ENCODE data around the gene OR11H6.
"Not testable (repeated sequence)": the region's sequence is repeated elsewhere in the genome, so short reads cannot be mapped to it uniquely, and the experiment has no call there.

OR11H6 gene, protein sequence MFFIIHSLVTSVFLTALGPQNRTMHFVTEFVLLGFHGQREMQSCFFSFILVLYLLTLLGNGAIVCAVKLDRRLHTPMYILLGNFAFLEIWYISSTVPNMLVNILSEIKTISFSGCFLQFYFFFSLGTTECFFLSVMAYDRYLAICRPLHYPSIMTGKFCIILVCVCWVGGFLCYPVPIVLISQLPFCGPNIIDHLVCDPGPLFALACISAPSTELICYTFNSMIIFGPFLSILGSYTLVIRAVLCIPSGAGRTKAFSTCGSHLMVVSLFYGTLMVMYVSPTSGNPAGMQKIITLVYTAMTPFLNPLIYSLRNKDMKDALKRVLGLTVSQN

DNA sequence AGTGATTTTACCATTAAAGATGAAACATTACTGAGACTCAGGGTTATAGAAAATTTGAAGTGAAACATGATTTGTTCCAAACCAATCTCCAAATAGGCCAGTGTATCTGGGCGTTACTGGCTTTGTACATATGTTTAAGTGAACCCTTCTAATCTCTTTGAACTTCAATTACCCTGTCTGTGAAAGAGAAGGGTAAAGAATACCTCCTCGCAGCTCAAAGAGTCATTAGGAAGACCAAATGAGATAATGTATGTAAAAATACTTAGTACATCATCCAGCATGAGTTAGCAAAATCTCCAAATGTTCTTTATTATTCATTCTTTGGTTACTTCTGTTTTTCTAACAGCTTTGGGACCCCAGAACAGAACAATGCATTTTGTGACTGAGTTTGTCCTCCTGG is at the start of gene OR11H6:
TSS of gene OR11H6 (plus strand) at position 301 of the 400 bp plus-strand sequence. CDS start at position 301, 0 bp downstream.
- Mint-ChIP-seq H3K36me3 (ENCODE audit: low read depth) (no peaks in the 10 kb centered on the region), H3K27me3 (ENCODE audit: low read depth) (no peaks in the 10 kb centered on the region), H3K4me3 (no peak within 1 kb of the TSS), H3K4me1 (ENCODE audit: low read depth) (no peaks in the 10 kb centered on the region), H3K27ac (no peak within 1 kb of the TSS), H3K9me3 (no peaks in the 10 kb centered on the region)
- DNase-seq (ENCODE audit: low spot score): no peak

DNA sequence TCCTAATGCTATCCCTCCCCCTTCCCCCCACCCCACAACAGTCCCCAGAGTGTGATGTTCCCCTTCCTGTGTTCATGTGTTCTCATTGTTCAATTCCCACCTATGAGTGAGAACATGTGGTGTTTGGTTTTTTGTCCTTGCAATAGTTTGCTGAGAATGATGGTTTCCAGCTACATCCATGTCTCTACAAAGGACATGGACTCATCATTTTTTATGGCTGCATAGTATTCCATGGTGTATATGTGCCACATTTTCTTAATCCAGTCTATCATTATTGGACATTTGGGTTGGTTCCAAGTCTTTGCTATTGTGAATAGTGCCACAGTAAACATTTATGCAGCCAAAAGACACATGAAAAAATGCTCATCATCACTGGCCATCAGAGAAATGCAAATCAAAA is 49.3 kb upstream of the OR11H6 start:
- not testable (repeated sequence) for H3K27me3 Mint-ChIP-seq (ENCODE audit: low read depth); H3K4me3 Mint-ChIP-seq; H3K36me3 Mint-ChIP-seq (ENCODE audit: low read depth); H3K9me3 Mint-ChIP-seq; DNase-seq (ENCODE audit: low spot score); H3K27ac Mint-ChIP-seq; H3K4me1 Mint-ChIP-seq (ENCODE audit: low read depth)

DNA sequence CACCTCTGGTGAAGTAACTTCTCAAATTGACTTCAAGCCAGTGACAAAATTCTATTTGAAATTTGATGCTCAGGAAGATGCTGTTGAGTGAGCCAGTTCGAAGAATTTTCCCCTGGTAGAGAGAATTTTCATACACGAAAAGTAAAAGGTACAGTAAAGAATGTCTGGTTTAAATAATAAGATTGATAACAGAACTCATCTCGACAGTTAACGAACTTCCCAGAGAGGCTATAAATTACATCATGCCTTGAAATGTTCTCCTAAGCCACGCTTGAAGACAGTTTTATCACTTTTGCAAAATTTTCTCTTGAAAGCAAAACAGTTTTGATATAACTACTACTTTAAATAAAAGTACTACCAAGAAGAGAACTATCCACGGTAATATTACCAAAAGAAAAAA is 47.2 kb upstream of the OR11H6 start:
- no peak for DNase-seq (ENCODE audit: low spot score)
- no peaks in the 10 kb centered on the region for H3K36me3 Mint-ChIP-seq (ENCODE audit: low read depth)
- no peak overlapping the region for H3K27ac Mint-ChIP-seq
- H3K27me3 Mint-ChIP-seq (ENCODE audit: low read depth): no peaks in the 10 kb centered on the region
- H3K4me1 Mint-ChIP-seq (ENCODE audit: low read depth): no peaks in the 10 kb centered on the region
- no peak overlapping the region for H3K4me3 Mint-ChIP-seq
- H3K9me3 Mint-ChIP-seq: no peaks in the 10 kb centered on the region

DNA sequence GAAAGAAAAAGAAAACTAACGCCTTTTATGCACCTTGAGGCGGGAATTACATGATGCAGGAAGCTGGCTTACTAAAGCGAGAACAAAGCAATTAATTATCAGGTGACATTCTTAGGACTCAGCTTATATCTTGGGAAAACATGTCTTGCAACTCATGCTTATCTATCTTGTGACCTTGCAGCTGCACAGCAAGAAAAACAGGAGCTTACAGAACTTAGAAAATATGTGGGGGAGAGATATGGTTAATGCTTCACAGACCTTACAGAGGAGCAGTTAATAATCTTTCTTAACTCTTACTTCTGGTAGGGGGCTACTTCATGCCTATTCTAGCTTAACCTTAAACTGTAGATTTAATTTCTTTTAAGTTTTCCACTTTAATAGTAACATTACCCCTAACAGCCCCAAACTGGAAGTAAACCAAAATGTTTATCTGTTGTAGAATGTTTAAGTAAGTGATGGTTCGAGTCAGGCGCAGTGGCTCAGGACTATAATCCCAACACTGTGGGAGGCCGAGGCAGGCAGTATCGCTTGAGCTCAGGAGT is 46.0 kb upstream of the OR11H6 start:
- no peaks in the 10 kb centered on the region for H3K9me3 Mint-ChIP-seq
- no peak for DNase-seq (ENCODE audit: low spot score)
- H3K27me3 Mint-ChIP-seq (ENCODE audit: low read depth): no peaks in the 10 kb centered on the region
- H3K36me3 Mint-ChIP-seq (ENCODE audit: low read depth): no peaks in the 10 kb centered on the region
- H3K4me1 Mint-ChIP-seq (ENCODE audit: low read depth): no peaks in the 10 kb centered on the region
- H3K4me3 Mint-ChIP-seq: no peak overlapping the region
- H3K27ac Mint-ChIP-seq: no peak overlapping the region

DNA sequence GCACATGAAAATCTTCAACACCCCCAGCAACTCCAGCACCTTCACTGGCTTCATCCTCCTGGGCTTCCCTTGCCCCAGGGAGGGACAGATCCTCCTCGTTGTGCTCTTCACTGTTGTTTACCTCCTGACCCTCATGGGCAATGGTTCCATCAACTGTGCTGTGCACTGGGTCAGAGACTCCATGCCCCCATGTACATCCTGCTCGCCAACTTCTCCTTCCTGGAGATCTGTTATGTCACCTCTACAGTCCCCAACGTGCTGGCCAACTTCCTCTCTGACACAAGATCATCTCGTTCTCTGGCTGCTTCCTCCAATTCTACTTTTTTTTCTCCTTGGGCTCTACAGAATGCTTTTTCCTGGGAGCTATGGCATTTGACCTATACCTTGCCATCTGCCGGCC is 44.3 kb upstream of the OR11H6 start:
- no peak for DNase-seq (ENCODE audit: low spot score)
- Mint-ChIP-seq H3K27ac (no peak overlapping the region), H3K4me3 (no peak overlapping the region), H3K27me3 (ENCODE audit: low read depth) (no peaks in the 10 kb centered on the region), H3K36me3 (ENCODE audit: low read depth) (no peaks in the 10 kb centered on the region), H3K9me3 (no peaks in the 10 kb centered on the region), H3K4me1 (ENCODE audit: low read depth) (no peaks in the 10 kb centered on the region)

DNA sequence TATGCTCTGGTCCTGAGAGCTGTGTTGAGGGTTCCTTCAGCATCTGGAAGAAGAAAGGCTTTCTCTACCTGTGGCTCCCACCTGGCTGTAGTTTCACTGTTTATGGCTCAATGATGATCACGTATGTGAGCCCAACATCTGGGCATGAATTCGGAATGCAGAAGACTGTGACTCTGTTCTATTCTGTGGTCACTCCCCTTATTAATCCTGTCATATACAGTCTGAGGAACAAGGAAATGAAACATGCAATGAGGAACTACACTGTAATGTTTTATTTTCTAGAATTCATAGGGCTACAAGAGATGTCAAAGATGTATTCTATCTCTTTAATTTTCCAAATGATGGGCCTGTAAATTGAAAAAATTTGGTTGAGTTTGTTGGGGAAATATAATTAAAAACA is 43.6 kb upstream of the OR11H6 start:
- no peaks in the 10 kb centered on the region for H3K9me3 Mint-ChIP-seq
- no peak for DNase-seq (ENCODE audit: low spot score)
- no peak overlapping the region for H3K4me3 Mint-ChIP-seq
- H3K27ac Mint-ChIP-seq: no peak overlapping the region
- no peaks in the 10 kb centered on the region for H3K4me1 Mint-ChIP-seq (ENCODE audit: low read depth)
- no peaks in the 10 kb centered on the region for H3K36me3 Mint-ChIP-seq (ENCODE audit: low read depth)
- H3K27me3 Mint-ChIP-seq (ENCODE audit: low read depth): no peaks in the 10 kb centered on the region

DNA sequence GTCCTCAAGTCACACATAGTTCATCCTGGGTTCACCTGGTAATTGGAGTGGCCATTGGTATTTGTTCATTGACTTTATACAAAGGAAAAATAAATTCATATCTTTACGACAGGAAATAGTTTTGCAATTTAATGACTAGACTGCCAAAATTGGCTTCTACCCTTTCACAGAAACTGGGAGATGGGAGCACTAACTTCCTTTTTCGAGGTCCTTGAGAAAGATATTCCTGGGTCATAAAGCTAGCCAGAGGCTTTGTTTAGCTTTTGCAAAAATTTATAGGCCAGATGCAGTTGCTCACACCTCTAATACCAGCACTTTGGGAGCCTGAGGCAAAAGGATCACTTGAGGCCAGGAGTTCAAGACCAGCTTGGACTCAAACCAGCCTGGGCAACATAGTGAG is 43.0 kb upstream of the OR11H6 start:
- H3K9me3 Mint-ChIP-seq: no peaks in the 10 kb centered on the region
- no peak overlapping the region for H3K4me3 Mint-ChIP-seq
- H3K4me1 Mint-ChIP-seq (ENCODE audit: low read depth): no peaks in the 10 kb centered on the region
- H3K36me3 Mint-ChIP-seq (ENCODE audit: low read depth): no peaks in the 10 kb centered on the region
- no peaks in the 10 kb centered on the region for H3K27me3 Mint-ChIP-seq (ENCODE audit: low read depth)
- no peak for DNase-seq (ENCODE audit: low spot score)
- no peak overlapping the region for H3K27ac Mint-ChIP-seq

DNA sequence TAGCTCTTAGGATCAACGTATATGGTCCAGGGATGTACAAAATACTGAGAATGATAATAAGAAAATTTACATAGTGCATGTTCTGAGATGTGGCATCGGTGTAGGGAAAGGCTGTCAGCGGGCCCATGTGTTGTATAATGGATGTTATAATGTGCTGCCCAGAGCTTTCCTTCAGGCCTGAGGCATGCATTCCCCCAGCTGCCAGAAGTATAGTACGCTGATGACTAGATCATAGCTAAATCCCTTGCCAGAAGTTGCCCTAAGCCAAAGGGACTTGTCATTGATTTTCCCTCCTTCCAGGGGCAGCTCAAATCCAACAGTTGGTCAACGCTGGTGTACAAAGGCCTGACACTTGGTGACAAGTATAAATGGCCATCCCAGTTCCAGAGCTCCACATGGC is 39.3 kb upstream of the OR11H6 start:
- Mint-ChIP-seq H3K4me3 (no peak overlapping the region), H3K27ac (no peak overlapping the region), H3K36me3 (ENCODE audit: low read depth) (no peaks in the 10 kb centered on the region), H3K27me3 (ENCODE audit: low read depth) (no peaks in the 10 kb centered on the region), H3K4me1 (ENCODE audit: low read depth) (no peaks in the 10 kb centered on the region), H3K9me3 (no peaks in the 10 kb centered on the region)
- no peak for DNase-seq (ENCODE audit: low spot score)

DNA sequence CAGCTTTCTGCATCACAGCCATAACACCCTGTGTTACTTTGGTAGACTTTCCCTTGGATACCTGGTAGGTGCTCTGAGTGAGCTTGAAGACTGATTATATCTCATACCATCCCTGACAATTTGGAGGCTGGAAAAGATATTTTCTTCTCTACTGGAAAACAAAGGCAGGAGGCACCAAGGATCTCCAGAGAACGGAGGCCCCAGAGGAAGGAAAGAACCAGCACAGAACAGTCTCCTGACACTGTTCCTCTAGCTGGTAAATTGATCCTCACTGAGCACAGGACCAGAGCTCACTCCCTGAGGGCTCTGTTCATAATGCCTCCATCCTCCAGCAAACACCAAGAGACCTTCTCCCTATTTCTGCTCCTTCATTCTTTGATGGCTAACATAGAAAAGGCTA is 32.9 kb upstream of the OR11H6 start, which contains the start of gene OR11G2:
TSS of gene OR11G2 (plus strand) at position 301 of the 400 bp plus-strand sequence. CDS start 6,542 bp downstream, outside the sequence.
- no peaks in the 10 kb centered on the region for H3K4me1 Mint-ChIP-seq (ENCODE audit: low read depth)
- H3K27ac Mint-ChIP-seq: no peak within 1 kb of the TSS
- H3K27me3 Mint-ChIP-seq (ENCODE audit: low read depth): no peaks in the 10 kb centered on the region
- no peak within 1 kb of the TSS for H3K4me3 Mint-ChIP-seq
- H3K36me3 Mint-ChIP-seq (ENCODE audit: low read depth): no peaks in the 10 kb centered on the region
- H3K9me3 Mint-ChIP-seq: no peaks in the 10 kb centered on the region
- no peak for DNase-seq (ENCODE audit: low spot score)

DNA sequence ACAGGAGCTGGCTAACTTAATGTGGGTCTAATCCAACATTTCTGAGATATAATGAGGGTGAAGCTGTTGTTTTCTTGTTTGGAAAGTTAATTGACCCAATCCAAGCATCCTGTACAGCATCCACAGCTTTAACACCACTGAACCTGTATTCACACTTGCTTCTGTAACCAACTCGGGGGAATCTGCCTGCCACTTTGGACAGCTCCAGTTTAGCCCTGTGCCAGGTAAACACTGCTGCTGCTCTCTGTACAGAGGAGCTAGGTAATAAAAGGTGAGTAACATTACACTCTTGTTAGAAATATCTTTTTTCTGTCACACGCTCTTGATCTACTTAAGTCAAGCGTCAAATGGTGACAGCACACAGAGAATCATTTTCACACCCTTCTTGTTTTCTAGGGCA is 32.1 kb upstream of the OR11H6 start:
- Mint-ChIP-seq H3K4me3 (no peak overlapping the region), H3K4me1 (ENCODE audit: low read depth) (no peaks in the 10 kb centered on the region), H3K9me3 (no peaks in the 10 kb centered on the region), H3K36me3 (ENCODE audit: low read depth) (no peaks in the 10 kb centered on the region), H3K27me3 (ENCODE audit: low read depth) (no peaks in the 10 kb centered on the region), H3K27ac (no peak overlapping the region)
- DNase-seq (ENCODE audit: low spot score): no peak

DNA sequence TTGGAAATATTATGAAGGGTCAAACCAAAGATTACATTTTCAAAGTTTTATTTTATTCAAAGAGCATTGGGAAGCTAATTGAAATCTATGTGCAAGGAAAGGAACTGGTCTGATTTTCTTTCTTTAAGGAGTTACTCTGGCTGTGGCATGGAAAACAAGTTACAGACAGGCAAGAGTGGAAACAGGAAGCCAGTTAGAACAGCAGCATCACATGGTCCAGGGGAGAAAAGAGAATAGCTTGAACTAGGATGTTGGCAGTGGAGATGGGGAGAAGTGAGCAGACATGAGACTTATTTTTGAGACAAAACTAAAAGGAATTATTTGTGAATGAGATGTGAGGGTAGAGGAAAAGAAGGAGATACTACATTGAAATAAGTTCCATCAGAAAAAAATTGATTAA is 29.4 kb upstream of the OR11H6 start:
- Mint-ChIP-seq H3K9me3 (no peaks in the 10 kb centered on the region), H3K4me3 (no peak overlapping the region)

DNA sequence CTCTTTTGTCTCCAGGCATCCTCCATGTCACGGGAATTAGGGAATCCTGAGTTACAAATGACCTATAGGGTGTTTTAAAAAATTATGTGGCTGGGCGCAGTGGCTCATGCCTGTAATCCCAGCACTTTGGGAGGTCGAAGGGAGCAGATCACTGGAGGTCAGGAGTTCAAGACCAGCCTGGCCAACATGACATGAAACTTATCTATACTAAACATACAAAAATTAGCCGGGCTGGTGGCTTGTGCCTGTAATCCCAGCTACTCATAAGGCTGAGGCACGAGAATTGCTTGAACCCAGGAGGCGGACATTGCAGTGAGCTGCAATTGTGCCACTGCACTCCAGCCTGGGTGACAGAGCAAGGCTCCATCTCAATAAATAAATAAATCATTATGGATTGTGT is 28.3 kb upstream of the OR11H6 start:
- not testable (repeated sequence) for H3K4me3 Mint-ChIP-seq; DNase-seq (ENCODE audit: low spot score); H3K4me1 Mint-ChIP-seq (ENCODE audit: low read depth); H3K27me3 Mint-ChIP-seq (ENCODE audit: low read depth); H3K9me3 Mint-ChIP-seq; H3K36me3 Mint-ChIP-seq (ENCODE audit: low read depth); H3K27ac Mint-ChIP-seq

More for the DNA sequence above, 29.4 kb upstream of the OR11H6 start:
- no peak overlapping the region for H3K27ac Mint-ChIP-seq
- H3K4me1 Mint-ChIP-seq (ENCODE audit: low read depth): no peaks in the 10 kb centered on the region
- no peak for DNase-seq (ENCODE audit: low spot score)
- no peaks in the 10 kb centered on the region for H3K36me3 Mint-ChIP-seq (ENCODE audit: low read depth)
- no peaks in the 10 kb centered on the region for H3K27me3 Mint-ChIP-seq (ENCODE audit: low read depth)

DNA sequence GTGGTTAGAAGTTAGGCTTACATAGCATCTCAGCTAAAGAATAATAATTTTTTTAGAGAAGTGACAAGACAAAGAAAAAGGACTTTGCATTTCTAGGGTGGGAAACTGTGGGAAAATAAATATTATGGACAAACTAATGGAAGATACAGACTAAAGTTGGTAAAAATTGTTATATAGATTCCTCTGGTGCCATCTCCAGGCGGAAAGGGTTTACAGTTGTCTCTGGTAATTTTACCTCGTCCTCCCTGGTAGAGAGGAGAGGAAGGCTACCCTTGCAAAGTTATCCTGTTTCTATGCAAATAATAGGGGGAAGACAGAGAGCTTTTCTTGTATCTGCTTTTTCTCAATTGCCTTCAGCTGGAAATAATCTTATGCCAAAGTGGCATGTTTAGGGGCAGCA is 27.6 kb upstream of the OR11H6 start:
- H3K36me3 Mint-ChIP-seq (ENCODE audit: low read depth): no peaks in the 10 kb centered on the region
- H3K27ac Mint-ChIP-seq: no peak overlapping the region
- H3K4me1 Mint-ChIP-seq (ENCODE audit: low read depth): no peaks in the 10 kb centered on the region
- no peak for DNase-seq (ENCODE audit: low spot score)
- no peak overlapping the region for H3K4me3 Mint-ChIP-seq
- no peaks in the 10 kb centered on the region for H3K9me3 Mint-ChIP-seq
- H3K27me3 Mint-ChIP-seq (ENCODE audit: low read depth): no peaks in the 10 kb centered on the region

DNA sequence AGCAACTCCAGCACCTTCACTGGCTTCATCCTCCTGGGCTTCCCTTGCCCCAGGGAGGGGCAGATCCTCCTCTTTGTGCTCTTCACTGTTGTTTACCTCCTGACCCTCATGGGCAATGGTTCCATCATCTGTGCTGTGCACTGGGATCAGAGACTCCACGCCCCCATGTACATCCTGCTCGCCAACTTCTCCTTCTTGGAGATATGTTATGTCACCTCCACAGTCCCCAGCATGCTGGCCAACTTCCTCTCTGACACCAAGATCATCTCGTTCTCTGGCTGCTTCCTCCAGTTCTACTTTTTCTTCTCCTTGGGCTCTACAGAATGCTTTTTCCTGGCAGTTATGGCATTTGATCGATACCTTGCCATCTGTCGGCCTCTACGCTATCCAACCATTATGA is 26.1 kb upstream of the OR11H6 start:
- H3K4me1 Mint-ChIP-seq (ENCODE audit: low read depth): no peaks in the 10 kb centered on the region
- DNase-seq (ENCODE audit: low spot score): no peak
- H3K4me3 Mint-ChIP-seq: no peak overlapping the region
- H3K27me3 Mint-ChIP-seq (ENCODE audit: low read depth): no peaks in the 10 kb centered on the region
- H3K9me3 Mint-ChIP-seq: no peaks in the 10 kb centered on the region
- no peak overlapping the region for H3K27ac Mint-ChIP-seq
- no peaks in the 10 kb centered on the region for H3K36me3 Mint-ChIP-seq (ENCODE audit: low read depth)

DNA sequence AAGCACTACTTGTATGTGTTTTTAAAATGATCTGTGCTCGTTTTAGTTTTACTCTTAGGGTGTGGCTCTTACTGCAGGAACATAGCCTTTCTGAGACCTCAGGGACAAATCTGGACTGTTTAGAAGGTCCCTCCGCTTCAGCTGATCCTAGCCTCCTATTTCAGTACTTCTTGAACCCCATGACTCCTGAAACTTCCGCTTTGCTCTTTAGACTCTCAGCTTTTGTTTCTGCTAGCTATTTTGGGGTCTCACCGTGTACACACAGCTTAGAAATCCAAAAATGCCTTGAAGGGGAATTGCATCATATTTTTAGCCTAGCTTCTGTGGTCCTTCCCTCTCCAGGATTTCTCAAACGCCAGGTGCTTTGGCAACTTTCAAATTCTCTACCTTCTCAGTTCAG is 24.5 kb upstream of the OR11H6 start:
- Mint-ChIP-seq H3K36me3 (ENCODE audit: low read depth) (no peaks in the 10 kb centered on the region), H3K4me1 (ENCODE audit: low read depth) (no peaks in the 10 kb centered on the region), H3K27ac (no peak overlapping the region), H3K9me3 (no peaks in the 10 kb centered on the region), H3K27me3 (ENCODE audit: low read depth) (no peaks in the 10 kb centered on the region), H3K4me3 (no peak overlapping the region)
- no peak for DNase-seq (ENCODE audit: low spot score)

Measured in T-helper 2 cell treated with Interferon-gamma antibody and Interleukin-4, amounts not matched to agents 5 μg/mL and 100 μg/mL, for 36 hours (primary cell).